GM18505 (cell line): ENCODE measurements around the gene LCN12.

Experiments
- ATAC-seq: cut with Tn5 transposase; IDR thresholded peaks from one replicate; pipeline ENCODE4 v1.9.1; 2021; ENCODE audit not compliant: unreplicated experiment
- POLR2A ChIP-seq: IDR thresholded peaks from 4 replicates; pipeline ENCODE4 v1.6.1; 2011; ENCODE audit warnings: borderline replicate concordance; ENCODE audit not compliant: insufficient read depth, insufficient read length; ENCODE audit errors: extremely low read depth

LCN12 gene

DNA sequence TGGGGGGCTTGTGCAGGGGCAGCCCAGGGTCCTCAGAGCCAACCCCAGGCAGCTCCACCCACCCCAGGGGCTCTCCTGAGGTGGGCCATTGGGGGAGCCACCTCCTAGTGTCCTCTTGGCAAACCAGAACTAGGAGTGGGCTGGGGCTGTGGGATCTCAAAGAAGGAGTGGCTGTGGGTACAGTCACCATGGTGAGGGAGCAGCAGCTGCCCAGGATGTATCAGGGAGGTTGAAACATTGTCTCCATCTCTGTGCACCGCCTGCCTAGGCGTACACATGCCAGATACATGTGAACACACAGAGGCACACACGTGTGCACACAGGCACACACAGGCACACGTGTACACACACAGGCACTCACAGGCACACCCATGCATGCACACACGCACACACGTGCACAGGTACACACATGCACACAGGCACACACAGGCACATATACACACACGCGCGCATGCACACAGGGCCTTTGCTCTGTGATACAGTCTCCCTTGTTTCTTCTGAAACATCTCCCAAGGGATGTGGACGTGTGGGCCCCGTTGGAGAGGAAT is 10.7 kb downstream of the LCN12 start:
- no peak for TF ChIP-seq POLR2A

DNA sequence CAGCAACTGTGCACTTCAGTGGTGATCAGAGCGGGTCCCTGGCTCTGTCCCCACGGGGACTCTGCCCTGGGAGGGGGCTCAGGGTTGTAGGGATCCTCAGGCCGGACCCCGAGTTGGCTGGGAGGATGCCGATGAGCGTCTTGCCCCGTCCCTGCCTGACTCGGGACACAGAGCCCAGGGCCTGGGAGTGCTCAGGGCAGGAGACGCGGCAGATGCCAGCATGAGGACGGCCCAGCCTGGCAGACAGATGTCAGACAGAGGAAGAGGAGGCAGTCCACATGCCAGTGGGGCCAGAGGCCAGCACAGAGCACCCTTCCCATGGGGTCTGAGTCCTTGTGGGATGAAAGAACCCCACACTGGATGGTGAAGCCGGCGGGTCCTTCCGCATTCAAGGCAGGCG is 11.3 kb downstream of the LCN12 start:
- ATAC-seq = no peak

More for the DNA sequence above, 10.7 kb downstream of the LCN12 start:
- ATAC-seq = no peak

DNA sequence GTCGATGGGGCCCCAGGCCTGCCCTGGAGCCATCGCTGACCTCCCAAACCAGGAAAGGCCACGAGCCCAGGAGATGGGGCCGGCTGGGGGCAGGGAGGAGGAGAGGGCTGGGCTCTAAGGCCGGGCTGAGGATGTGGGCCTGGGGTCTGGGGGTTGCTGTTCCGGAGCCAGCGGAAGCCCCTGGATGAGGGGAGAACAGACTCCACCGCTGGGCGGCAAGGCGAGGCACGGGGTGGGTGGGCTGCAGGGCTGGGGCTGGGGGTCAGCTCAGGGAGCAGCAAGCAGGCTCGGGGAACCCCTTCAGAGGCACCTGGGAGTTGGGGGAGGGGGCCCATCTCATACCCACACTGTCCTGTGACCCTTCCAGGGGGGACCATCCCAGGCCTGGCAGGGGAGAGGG is 11.7 kb downstream of the LCN12 start:
- ATAC-seq = no peak
- no peak for TF ChIP-seq POLR2A

More for the DNA sequence above, 11.3 kb downstream of the LCN12 start:
- no peak for TF ChIP-seq POLR2A

DNA sequence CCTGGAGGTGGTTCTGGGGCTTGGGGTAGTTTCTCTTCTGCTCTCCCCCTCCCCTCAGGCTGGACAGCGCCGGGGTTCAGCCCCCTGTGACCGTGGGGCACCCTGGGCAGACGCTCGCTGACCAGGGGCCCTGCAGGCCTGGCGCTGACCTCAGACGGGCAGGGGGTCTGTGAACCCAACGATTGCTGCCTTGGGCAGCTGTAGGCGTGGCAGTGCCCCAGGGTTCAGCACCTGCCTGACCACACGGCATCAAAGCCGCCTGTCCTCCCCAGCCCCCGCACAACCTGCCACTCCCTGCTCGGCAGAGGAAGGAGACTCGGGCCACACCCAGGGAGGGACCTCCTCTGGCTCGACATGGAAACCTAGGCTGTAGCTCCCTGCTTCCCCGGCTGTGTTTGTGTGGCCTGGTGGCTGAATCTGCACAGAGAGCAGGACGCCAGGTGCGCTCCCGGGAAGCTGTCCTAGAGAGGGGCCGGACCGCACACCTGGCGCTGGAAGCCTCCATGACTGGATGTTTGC is 12.2 kb downstream of the LCN12 start:
- no peak for ATAC-seq

DNA sequence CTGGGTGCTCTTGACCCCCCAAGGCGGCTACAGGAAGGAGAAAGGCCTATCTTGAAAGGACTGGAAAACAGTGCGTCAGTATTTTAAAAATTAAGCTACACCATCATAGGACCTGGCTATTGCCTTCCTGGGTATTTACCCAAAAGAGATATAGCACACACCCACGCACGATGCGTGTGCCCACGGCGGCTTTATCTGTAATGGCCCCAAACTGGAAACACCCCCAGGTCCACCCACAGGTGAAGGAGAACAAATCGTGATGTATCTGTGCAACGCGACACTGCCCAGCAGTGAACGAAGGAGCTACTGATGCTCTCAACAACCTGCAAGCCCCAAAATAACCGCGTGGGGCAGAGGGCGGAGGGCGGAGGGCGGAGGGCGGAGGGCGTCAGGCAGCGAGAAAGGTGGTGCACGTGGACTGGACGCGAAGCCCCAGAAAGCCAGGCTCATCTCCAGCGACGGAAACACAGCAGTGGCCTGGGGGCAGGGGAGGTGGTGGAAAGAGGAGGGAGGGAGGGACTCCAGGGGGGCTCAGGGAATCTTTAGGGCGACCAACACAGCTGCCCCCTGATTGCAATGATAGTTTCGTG is 12.9 kb downstream of the LCN12 start:
- no peak for ATAC-seq

More for the DNA sequence above, 12.2 kb downstream of the LCN12 start:
- no peak for TF ChIP-seq POLR2A

DNA sequence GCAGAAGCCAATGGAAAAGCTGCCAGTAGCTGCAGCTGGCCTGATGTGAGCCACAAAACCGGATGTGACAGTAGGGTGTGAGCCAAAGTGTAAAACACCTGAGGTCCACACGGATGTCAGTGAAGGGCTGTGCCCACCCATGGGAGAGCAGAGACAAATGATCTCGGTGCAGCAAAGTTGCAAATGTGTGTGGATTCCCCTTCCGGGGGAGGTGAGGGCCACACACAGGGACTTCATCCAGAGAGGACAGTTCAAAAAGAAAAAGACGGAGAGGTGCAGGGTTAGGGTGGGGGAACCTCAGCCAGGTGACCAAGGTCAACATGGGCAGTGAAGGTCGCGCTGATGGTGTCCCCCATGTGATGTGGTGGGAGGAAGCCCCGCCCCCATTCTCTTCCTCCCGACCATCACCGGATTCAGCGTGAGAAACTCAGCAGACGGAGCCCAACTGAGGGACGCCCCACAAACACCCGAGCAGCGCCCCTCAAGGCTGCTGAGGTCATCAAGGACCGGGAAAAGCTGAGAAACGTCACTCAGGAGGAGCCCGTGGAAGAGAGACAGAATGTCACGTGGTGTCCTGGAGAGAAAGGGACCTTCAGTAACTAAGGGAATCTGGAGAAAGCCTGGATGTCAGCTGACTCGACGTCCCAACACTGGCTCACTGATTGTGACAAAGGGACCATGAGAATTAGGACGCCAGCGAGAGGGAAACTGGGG is 13.9 kb downstream of the LCN12 start:
- no peak for ATAC-seq
- TF ChIP-seq POLR2A = no peak

More for the DNA sequence above, 12.9 kb downstream of the LCN12 start:
- no peak for TF ChIP-seq POLR2A

DNA sequence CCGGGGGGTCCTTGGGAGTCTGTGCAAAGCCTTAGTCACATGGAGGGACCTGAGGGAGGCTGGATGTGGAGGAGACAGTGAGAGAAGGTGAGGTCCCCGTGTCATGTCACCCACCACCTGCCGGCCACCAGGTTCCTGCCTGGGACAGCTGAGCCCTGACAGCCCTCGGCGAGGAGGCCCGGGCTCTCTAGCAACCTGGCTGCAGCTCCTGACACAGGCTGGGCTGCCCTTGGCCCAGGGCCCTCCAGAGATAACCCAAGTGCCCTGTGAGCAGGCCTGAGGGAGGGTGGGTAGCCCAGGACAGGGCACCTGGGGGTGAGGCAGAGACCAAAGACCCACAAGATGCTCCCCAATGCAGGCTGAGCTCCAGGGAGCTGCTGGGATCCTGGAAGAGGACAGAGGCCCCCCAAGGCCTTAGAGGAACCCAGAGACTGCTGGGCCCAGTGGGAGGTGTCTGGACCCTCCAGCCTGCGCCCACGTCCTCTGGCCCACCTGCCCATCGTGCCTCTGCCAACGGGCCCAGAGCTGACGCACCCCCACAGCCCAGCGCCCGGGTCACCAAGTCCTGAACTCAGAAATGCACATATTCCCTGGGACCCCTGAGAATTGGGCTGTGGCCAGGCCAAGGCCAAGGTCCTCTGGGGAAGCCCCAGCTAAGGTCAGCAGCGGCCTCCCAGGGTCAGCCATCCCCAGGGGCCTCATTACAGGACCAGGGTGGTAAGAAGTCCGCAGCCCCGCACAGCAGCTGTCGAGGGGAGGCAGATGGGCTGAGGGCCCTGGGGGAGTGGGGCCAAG is 16.5 kb downstream of the LCN12 start:
- TF ChIP-seq POLR2A = no peak
- no peak for ATAC-seq

DNA sequence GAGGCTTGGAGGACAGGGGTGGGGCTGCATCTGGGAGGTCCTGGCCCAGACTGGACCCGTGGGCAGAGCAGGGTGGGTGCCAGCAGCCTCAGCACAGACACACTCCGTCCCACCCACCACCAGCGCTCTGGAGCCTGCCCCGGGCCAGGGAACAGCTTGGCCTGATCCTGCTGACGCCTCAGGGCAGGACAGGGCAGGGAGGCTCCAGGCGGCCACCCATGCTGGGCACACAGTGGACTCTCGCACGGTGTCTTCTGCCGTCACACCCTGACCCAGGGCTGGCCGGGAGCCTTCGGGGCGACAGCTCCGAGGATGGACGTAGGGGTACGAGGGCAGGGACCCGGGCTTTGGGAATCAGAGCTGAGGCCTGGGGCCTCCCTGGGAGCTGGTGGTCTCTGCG is 17.1 kb downstream of the LCN12 start:
- ATAC-seq = no peak
- no peak for TF ChIP-seq POLR2A

DNA sequence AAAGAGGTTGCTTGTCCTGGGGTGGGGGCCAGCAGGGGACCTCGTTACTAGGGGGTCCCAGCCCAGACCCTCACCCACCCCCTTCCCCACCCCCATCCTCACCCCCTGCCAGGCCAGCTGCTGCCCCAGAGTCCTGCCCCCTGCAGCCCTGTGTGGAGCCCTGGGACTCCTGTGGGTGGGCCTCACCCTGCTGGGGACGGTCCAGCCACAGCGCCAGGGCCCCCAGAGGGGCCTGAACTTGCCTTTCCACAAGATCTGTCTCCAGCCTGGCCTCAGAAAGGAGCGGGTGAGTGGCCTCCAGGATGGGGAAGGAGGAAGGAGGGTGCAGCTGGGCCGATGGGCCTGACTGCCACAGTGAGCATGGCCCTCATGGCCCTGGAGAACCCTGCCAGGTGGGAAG is 17.7 kb downstream of the LCN12 start:
- ATAC-seq = no peak
- no peak for TF ChIP-seq POLR2A

DNA sequence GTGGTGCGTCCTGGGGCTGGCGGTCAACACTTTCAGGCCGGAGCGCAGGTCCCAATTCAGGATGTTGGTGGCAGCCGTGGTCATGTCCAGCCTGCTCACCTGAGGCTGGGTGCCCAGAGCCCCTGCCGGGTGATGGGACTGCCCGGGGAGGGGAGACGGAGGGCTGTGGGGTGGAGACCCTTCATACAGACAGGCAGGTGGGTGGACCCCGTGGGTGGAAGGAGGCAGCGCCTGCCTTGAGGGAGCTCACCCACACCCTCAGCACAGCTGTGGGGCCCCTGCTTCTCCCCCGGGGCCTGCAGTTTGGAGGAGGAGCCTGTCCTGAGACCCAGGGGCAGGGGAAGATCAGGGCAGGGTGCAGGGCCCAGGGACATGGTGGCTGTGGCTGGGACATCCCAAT is 18.3 kb downstream of the LCN12 start:
- no peak for ATAC-seq
- TF ChIP-seq POLR2A = no peak

DNA sequence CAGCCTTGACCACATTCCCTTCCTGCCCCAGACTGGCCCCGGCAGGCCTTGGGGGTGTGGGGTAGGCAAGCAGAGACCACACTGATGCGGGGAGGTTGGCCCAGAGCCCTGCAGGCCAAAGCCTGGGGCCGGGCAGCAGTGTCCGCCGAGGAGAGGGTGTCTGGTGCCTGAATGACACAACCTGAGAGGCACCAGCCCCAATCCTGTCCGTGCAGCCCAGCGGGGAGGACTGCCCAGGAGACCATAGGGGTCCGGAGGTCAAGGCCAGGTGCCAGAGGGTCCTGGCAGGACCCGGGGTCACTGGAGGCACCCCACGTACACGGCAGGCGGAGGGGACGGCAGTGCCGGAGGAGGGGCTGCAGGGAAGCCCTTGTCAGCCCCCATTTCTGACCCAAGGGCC is 19.7 kb downstream of the LCN12 start:
- TF ChIP-seq POLR2A = no peak
- no peak for ATAC-seq

DNA sequence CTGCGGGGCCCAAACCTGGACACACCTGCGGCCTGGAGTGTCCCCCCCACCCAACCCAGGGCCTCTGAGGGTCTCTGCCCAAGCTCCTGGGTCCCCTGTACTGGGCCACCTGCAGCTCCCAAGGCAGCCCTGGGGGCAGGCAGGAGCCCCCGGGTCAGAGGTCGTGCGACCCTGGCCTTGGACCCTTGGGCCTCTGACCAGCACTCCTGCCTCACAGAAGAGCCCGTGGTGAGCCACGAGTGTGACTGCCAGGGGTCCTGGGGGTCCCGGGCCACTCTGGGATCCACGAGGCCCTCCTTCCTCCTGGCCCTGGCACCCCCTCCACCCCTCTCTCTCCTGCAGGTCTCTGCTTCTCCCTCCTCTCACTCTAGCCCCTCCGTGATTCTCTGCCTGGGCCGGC is 20.3 kb downstream of the LCN12 start:
- no peak for ATAC-seq
- no peak for TF ChIP-seq POLR2A

DNA sequence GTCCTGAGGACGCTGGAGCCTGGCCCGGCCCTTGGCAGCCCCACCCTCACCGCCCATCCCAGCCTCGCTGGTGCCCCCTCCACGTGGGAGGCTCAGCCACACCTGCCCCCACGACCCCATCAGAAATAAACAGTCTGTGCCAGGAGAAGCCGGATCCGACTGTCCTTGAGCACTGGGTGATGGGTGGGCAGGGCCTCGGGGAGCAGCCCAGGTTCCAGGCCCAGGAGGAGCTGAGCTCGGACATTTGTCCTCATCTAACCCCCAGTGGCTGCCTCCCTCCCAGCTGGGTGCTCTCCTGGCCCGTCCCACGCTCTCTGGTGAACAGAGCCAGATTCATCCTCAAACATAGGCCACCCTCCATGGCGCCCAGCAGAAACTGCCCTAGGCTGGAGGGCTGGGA is 20.7 kb downstream of the LCN12 start:
- TF ChIP-seq POLR2A = no peak
- no peak for ATAC-seq

DNA sequence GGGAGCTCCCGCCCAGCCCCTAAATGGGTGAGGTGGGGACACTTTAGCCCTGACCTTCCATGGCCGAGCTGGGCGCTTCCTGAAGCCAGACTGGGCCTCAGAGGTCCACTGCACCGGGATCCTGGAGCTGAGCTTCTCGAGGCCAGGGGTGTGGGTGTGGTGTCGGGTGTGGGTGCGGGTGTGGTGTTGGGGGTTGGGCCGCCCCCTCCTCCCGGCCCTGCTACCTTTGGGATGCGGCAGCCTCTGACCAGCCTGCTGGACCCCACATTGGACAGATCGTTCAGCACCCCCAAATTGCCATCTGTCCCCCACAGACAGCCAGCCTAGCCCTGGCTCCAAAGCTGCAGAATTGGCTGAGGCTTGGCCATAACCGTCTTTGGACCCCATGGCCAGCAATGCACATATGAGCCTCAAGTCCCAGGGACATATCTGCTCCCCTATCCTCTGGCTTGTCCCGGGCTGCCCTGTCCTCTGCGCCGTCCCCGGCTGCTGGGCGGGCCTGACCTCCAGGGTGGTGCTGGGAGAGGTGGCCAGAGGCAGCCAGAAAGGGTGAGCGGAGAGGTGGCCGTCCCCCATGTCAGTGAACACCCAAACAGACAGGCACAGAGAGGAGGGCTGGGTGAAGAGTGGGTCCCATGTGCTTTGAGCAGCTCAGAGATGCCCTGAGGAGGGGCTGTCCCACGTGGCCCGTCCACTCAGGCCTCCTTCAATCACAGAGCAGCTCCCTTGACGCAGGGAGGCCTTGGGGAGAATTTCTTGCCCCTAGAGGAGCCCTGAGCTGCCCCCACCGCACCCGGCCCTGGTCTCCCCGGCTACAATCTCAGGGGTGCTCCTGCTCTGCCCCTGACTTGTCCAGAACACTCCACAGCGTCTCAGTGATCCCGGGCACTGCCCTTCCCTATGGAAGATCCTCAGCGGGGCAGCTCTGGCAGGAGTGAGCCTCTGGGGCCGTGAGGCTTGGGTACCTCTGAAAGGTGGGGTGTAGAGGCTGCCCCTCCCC is 21.8 kb downstream of the LCN12 start:
- no peak for ATAC-seq
- no peak for TF ChIP-seq POLR2A
